GM10248 (cell line): ENCODE measurements around the gene ZNF273.
A peak's percentile ranks its signal among the peaks of the same experiment; 100 is the strongest.

Experiments used
- CTCF ChIA-PET: fragments of 300-600 bp; sonication (Branson Sonifier 250); formaldehyde crosslinking; extraction: SDS; loops from one replicate; lab custom pipeline; 2021; ENCODE audit warnings: antibody characterized with exemption; lab: Yijun Ruan, JAX
- POLR2A ChIA-PET: fragments of 350-650 bp; sonication (Branson Sonifier 250); formaldehyde crosslinking; extraction: SDS; loops from one replicate; lab custom pipeline; 2020; ENCODE audit warnings: antibody characterized with exemption; lab: Yijun Ruan, JAX
- DNase-seq: peaks from one replicate; pipeline ENCODE4 v3.0.0; 2012; ENCODE audit errors: extremely low spot score
- TF ChIP-seq, protein P1 (sequence below): IDR thresholded peaks from 2 replicates; pipeline ENCODE4 v1.5.1; 2012; ENCODE audit warnings: mild to moderate bottlenecking, low read depth; ENCODE audit errors: extremely low read depth, missing control alignments, control extremely low read depth

Gene ZNF273

DNA sequence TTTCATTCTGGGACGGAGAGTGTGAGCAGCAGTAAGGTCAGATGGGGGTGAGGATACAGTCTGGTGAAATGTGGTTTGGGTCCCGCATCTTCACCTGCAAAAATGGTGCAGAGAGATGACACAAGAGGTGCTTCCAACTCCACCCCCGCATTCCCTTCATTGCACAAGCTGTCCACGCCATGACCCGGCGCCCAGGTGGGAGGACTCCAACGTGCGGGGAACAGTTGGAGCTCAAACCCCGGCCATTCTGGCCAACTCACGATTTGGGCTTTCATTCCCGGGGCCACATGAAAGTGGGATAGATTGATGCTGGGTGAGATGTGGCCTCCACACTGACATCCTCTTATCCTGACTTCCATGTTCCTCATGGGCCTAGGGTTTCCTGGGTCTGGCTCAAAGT is 34.6 kb upstream of the ZNF273 start:
- TF ChIP-seq, protein P1, sequence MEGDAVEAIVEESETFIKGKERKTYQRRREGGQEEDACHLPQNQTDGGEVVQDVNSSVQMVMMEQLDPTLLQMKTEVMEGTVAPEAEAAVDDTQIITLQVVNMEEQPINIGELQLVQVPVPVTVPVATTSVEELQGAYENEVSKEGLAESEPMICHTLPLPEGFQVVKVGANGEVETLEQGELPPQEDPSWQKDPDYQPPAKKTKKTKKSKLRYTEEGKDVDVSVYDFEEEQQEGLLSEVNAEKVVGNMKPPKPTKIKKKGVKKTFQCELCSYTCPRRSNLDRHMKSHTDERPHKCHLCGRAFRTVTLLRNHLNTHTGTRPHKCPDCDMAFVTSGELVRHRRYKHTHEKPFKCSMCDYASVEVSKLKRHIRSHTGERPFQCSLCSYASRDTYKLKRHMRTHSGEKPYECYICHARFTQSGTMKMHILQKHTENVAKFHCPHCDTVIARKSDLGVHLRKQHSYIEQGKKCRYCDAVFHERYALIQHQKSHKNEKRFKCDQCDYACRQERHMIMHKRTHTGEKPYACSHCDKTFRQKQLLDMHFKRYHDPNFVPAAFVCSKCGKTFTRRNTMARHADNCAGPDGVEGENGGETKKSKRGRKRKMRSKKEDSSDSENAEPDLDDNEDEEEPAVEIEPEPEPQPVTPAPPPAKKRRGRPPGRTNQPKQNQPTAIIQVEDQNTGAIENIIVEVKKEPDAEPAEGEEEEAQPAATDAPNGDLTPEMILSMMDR = no peak
- CTCF ChIA-PET = no interaction called here
- DNase-seq = no peak
- POLR2A ChIA-PET = no interaction called here

DNA sequence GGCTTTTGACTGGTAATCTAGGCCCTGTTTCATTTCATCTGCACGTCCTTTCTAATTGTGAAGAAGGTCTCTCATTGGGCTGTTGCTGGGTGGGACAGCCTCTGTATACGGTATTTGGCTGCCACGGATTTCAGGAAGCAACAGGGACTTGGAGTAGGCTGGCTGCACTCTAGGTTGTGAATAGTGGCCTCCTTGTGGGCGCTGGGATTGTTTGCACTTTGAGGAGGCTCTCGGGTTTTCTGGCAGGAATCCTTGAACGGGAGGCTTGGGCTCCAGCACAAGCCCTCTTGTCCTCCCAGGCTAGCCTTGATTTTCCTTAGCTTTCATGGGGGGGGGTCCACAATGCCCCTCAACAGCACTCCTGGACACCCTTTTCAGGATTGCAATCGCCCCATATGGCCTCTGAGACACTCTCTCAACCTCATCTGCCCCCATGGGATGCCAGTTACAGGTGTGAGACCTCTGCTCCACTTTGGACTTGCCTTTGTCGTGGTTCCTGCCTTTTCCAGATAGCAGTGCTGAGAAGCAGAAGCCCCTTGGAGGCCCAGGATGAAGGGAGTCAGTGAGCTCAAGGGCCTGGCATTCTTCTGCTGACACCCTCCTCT is 33.9 kb upstream of the ZNF273 start:
- TF ChIP-seq, protein P1 = no peak
- peak; percentile 8 for DNase-seq
- ChIA-PET POLR2A (no interaction called here), CTCF (no interaction called here)

DNA sequence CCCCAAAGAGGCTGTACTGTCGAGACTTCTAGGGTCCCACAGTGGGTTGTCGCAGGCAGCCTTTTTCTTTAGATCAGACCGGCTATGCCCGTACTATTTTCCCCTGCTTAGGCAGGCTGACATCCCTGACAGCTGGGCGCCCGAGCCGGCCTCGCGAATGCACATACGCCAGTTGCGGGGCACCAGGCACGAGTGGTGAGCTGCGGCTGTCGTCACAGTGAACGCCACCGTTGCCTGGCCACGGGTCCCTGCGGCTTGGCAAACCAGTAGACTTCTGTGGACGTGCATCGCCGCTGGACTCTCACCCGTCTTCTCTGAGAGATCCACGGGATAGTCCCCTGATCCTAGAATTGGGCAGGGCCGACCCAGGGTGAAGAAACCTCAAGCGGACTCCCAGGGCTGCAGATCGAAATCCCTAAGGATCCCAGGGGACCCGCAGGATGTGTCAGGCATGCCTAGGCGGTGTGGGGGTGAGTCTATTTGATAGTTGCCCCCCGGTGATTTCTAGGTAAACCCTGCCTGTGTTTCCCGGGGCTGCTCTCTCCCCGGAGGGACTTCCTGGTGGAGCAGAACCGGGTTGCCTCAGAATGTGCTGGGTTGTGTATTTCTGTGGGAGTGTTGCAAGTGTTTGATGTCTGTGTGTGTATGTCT is 33.0 kb upstream of the ZNF273 start:
- ChIA-PET CTCF (no interaction called here), POLR2A (no interaction called here)

DNA sequence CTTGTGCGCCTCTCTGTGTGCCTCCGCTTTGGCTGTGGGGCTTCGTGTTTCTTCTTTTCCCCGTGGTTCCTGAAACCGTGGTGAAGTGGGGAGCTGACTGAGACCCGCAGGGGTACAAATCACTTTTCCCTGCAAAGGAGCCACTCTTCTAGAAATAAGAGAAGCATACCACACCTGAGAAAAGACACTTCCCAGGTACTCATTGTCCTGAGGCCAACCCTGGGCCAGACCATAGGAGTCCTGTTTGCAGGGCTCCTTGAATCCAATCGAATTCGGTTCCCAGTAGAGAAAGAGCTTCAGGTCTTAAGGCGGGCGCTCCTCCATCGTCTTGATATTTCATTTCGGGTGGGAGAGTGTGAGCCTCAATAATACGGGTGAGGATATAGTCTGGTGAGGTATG is 32.4 kb upstream of the ZNF273 start:
- no peak for DNase-seq
- TF ChIP-seq, protein P1 = no peak
- POLR2A ChIA-PET = no interaction called here
- CTCF ChIA-PET = no interaction called here

More for the DNA sequence above, 33.0 kb upstream of the ZNF273 start:
- TF ChIP-seq, protein P1 = no peak
- peak; percentile 6 for DNase-seq

DNA sequence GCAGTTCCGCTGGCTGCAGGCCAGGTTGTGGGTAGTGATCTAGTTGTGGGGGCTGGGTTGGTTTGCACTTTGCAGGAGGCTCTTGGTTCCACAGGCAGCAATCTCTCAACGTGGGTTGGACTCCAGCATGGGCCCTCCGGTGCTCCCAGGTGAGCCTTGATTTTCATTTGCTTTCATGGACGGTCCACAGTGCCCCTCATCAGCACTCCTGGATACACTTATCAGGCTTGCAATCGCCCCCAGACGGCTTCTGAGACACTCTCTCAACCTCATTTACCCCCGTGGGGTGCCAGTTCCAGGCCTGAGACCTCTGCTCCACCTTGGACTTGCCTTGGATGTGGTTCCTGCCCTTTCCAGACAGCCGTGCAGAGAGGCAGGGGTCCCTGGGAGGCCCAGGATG is 31.3 kb upstream of the ZNF273 start:
- DNase-seq = peak; percentile 10
- ChIA-PET POLR2A (no interaction called here), CTCF (no interaction called here)
- TF ChIP-seq, protein P1 = no peak

DNA sequence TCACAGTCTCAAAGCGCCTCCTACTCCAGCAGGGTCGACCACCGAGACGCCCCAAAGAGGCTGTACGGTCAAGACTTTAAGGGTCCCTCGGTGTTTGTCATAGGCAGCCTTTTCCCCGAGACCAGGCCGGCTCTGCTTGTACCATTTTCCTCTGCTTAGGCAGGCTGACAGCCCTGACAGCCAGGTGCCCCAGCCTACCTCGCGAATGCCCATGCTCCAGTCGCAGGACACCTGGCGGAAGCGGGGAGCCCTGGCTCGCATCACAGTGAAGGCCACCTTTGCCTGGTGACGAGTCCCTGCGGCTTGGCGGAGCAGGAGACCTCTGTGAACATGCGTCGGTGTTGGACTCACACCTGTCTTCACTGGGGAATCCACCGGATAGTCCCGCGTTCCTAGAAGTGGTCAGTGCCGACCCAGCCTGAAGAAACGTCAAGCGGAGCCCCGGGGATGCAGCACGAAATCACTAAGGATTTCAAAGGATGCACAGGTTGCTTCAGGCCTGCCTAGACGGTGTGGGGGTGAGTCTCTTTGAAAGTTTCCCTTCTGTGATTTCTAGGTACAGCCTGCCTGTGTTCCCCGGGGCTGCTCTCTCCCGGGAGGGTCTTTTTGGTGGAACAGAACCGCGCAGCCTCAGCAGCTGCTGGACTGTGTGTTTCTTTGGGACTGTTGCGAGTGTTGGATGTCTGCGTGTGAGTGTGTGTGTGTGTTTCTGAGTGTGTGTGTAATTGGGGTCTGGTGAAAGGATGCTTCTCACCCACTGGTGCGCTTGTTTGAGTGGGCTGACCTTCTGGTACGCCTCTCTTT is 30.5 kb upstream of the ZNF273 start:
- CTCF ChIA-PET = no interaction called here
- TF ChIP-seq, protein P1 = no peak
- POLR2A ChIA-PET = no interaction called here
- no peak for DNase-seq
